WERI-Rb-1 (cell line): ENCODE data around the gene NPAS1.

Experiments used
- DNase-seq: peaks from one replicate; pipeline ENCODE4 v3.0.0-alpha.2; 2020
- H3K27ac ChIP-seq: fragments of 250-450 bp; sonication (Bioruptor Pico); 2 replicates; pipeline ENCODE4 v1.5.1; 2020; ENCODE audit warnings: mild to moderate bottlenecking, moderate library complexity
- H3K27me3 ChIP-seq: fragments of 250-450 bp; sonication (Bioruptor Pico); 2 replicates; pipeline ENCODE4 v1.5.1; 2021; ENCODE audit warnings: mild to moderate bottlenecking, low read depth, moderate library complexity; ENCODE audit not compliant: insufficient read depth, severe bottlenecking
- H3K36me3 ChIP-seq: fragments of 250-450 bp; sonication (Bioruptor Pico); 2 replicates; pipeline ENCODE4 v1.5.1; 2020; ENCODE audit warnings: mild to moderate bottlenecking, moderate library complexity
- H3K4me3 ChIP-seq: 2 replicates; pipeline ENCODE4 v1.5.1; 2011; ENCODE audit warnings: low read depth, mild to moderate bottlenecking, control low read depth, low read length
- H3K9me3 ChIP-seq: fragments of 250-450 bp; sonication (Bioruptor Pico); 2 replicates; pipeline ENCODE4 v1.5.1; 2021; ENCODE audit warnings: mild to moderate bottlenecking, moderate library complexity; ENCODE audit not compliant: severe bottlenecking
- TF ChIP-seq, protein P1 (sequence below): IDR thresholded peaks from 2 replicates; pipeline ENCODE4 v1.5.1; 2011; ENCODE audit warnings: low read depth, mild to moderate bottlenecking, control low read depth, inconsistent platforms, low read length

The NPAS1 gene

DNA sequence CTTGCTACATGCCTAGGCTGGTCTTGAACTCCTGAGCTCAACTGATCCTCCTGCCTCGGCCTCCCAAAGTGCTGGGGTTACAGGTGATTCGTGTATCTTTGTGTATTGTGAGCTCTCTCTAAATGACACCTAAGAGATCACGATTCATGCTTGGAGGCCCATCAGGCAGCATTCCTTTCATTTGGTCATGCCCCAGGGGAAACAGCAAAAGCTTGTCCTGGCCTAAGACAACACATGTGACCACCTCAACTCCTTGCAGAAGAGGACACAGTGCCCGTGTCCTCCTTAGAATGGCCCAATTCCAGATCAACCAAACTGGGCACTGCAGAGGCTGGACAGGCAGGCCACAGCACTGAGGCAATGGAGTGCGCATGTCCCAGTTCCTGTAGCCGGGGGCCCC, 61.5 kb downstream of the NPAS1 start:
- H3K9me3 ChIP-seq = no peaks in the 10 kb centered on the region
- no peak overlapping the region for H3K4me3 ChIP-seq
- H3K27me3 ChIP-seq = no peaks in the 10 kb centered on the region
- no peak overlapping the region for H3K27ac ChIP-seq
- peaks cover 90% of the 10 kb centered on the region for H3K36me3 ChIP-seq
- no peak for DNase-seq
- TF ChIP-seq, protein P1, sequence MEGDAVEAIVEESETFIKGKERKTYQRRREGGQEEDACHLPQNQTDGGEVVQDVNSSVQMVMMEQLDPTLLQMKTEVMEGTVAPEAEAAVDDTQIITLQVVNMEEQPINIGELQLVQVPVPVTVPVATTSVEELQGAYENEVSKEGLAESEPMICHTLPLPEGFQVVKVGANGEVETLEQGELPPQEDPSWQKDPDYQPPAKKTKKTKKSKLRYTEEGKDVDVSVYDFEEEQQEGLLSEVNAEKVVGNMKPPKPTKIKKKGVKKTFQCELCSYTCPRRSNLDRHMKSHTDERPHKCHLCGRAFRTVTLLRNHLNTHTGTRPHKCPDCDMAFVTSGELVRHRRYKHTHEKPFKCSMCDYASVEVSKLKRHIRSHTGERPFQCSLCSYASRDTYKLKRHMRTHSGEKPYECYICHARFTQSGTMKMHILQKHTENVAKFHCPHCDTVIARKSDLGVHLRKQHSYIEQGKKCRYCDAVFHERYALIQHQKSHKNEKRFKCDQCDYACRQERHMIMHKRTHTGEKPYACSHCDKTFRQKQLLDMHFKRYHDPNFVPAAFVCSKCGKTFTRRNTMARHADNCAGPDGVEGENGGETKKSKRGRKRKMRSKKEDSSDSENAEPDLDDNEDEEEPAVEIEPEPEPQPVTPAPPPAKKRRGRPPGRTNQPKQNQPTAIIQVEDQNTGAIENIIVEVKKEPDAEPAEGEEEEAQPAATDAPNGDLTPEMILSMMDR = no peak

DNA sequence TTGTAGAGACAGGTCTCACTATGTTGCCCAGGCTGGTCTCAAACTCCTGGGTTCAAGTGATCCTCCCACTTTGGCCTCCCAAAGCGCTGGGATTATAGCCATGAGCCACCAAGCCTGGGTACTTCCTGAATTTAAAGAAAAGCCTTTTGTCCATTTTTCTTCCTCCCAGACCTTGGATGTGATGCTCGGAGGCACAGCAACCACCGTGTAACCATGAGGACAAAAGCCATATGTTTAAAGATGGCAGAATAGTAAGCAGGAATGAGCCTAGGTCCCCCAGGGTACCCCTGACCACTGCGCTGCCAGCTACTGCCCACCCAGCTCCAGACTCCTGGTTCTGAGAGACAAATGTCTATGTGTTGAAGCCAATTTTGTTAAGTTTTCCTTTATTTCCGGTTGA, 62.9 kb downstream of the NPAS1 start:
- H3K9me3 ChIP-seq = no peaks in the 10 kb centered on the region
- H3K4me3 ChIP-seq = no peak overlapping the region
- H3K27me3 ChIP-seq = no peaks in the 10 kb centered on the region
- DNase-seq = no peak
- peaks cover 87% of the 10 kb centered on the region for H3K36me3 ChIP-seq
- TF ChIP-seq, protein P1 = no peak
- H3K27ac ChIP-seq = no peak overlapping the region

DNA sequence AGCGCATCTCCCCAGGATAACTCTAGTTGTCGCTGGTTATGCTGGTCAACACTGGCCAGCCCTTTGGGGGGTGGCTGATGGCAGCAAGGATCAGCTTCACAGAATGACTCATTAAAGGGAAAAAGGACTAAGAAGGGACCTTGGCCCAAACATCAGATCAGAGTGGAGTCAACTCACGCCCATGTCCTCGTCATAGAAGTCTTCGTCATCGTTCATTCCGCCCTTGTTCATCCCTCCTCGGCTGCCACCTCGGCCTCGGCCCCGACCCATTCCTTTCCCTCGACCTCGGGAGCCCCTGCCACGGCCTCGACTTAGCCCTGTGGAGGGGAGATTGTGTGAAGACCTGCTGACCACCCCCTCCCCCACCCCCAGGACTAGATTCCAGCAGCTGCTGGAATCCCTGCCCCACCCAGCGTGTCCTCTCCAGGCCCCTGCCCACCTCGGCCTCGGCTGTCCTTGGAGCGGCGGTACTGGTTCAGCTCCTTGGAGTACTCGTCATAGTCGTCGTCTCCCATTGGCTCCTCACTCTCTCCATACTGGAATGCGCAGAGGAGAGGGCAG, 65.3 kb downstream of the NPAS1 start:
- no peaks in the 10 kb centered on the region for H3K27me3 ChIP-seq
- no peak overlapping the region for H3K27ac ChIP-seq
- no peak for DNase-seq
- TF ChIP-seq, protein P1 = no peak
- no peaks in the 10 kb centered on the region for H3K9me3 ChIP-seq
- H3K4me3 ChIP-seq = no peak overlapping the region
- peaks cover 91% of the 10 kb centered on the region for H3K36me3 ChIP-seq

DNA sequence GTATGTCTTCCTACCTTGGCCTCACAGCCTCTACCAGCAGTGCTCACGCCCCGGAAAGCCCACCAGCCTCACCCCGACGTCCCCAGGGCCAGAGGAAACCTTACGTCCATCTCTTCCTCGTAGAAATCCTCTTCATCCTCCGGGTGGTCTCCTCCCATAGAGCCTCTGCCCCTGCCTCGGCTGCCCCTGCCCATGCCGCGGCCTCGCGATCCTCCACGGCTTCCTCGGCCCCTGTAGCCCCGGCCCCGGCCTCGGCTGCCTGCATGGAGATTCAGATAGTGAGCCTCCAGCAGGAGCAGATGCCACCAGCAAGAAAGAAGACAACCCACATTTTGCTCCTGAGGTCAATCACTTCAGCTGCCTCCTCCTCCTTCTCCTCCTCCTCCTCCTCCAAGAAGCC, 66.6 kb downstream of the NPAS1 start:
- no peak overlapping the region for H3K27ac ChIP-seq
- no peaks in the 10 kb centered on the region for H3K27me3 ChIP-seq
- no peak overlapping the region for H3K4me3 ChIP-seq
- TF ChIP-seq, protein P1 = no peak
- no peak for DNase-seq
- peaks cover 90% of the 10 kb centered on the region for H3K36me3 ChIP-seq
- no peaks in the 10 kb centered on the region for H3K9me3 ChIP-seq

DNA sequence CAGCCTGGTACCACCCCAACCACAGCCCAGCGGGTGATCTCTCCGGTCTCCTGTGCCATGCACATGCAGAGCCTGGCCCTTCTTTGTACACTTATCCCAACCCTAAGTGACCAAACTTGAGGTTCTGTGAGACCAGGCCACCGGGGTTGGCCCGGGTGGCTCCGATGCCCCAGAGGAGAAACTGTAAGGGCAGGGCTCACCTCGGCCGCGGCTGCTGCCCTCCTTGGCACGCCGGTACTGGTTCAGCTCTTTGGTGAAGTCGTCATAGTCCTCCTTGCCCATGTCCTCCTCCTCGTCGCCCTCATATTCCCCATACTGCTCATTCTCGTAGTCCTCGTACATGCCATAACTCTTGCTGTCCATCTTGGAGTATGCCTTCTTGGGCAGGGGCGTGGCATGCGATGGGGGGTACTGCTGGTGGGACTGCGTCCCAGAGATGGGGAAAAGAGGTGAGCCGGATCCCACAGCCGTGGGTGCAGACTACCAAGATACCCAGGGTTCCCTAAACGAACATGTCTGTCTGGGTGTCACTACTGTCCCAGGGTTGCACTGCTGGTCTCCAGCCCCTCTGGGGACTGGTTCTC, 70.2 kb downstream of the NPAS1 start:
- DNase-seq = no peak
- no peaks in the 10 kb centered on the region for H3K9me3 ChIP-seq
- TF ChIP-seq, protein P1 = no peak
- H3K36me3 ChIP-seq = peaks cover 85% of the 10 kb centered on the region
- H3K27me3 ChIP-seq = no peaks in the 10 kb centered on the region
- H3K4me3 ChIP-seq = no peak overlapping the region
- no peak overlapping the region for H3K27ac ChIP-seq

DNA sequence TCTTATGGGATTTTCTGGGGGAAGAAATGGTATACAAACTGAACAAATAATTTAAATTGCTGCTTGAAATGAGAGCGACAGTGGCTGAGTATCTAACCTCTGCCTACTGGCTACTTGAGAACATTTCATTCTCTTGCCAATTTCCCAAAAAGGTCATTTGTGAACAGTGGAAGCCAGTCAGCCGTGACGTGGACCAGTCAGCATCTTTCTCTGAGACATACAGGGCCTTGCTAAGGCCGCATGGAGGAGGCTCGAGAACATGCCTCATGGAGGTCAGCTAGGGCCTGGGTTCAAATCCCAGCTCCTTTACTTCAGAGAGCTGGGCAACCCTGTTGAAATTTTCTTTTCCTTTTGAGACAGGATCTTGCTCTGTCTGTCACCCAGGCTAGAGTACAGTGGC, 73.6 kb downstream of the NPAS1 start:
- Histone ChIP-seq H3K27ac (no peak overlapping the region), H3K4me3 (no peak overlapping the region), H3K27me3 (no peaks in the 10 kb centered on the region), H3K36me3 (peaks cover 67% of the 10 kb centered on the region), H3K9me3 (no peaks in the 10 kb centered on the region)
- no peak for DNase-seq
- TF ChIP-seq, protein P1 = no peak
